Suppressor macrophage (primary cell): Measurements from ENCODE around the gene CENPM.

Experiments used
- DNase-seq, 4 experiments: peaks; one replicate each; pipeline ENCODE4 v3.0.0-alpha.2; 2020 to 2022

The CENPM gene

GRCh38 chr22:41932353-41932752 is 14.6 kb downstream of the CENPM start:
- no peak for DNase-seq

DNA sequence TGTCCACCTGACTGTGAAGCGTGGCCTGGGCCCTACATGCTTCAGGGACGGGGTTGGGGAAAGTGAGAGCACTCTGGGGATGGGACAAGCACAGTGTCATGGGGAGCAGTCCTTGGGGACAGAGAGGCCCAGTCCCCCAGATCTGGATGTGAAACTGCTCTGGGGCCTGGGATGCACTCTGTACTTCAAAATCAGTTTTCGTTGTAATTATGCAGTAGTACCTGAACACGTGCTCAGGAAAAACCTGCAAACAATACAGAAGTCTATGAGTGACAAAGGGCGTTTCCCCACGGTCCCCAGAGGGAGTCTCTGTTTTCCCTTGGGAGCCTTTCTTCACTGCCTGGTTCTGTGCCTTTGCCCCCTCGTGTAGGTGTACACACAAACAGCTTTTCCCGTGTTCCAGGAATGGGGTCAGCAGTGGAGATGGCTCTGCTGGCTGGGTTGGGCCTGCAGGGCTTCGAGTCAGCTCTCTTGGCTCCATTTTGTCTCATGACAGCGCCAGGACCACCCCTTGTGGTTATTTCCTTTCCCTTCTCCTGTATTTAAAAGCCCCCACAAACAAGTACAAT is 15.2 kb downstream of the CENPM start:
- no peak for DNase-seq

GRCh38 chr22:41929418-41929810 is 17.5 kb downstream of the CENPM start:
- no peak for DNase-seq

DNA sequence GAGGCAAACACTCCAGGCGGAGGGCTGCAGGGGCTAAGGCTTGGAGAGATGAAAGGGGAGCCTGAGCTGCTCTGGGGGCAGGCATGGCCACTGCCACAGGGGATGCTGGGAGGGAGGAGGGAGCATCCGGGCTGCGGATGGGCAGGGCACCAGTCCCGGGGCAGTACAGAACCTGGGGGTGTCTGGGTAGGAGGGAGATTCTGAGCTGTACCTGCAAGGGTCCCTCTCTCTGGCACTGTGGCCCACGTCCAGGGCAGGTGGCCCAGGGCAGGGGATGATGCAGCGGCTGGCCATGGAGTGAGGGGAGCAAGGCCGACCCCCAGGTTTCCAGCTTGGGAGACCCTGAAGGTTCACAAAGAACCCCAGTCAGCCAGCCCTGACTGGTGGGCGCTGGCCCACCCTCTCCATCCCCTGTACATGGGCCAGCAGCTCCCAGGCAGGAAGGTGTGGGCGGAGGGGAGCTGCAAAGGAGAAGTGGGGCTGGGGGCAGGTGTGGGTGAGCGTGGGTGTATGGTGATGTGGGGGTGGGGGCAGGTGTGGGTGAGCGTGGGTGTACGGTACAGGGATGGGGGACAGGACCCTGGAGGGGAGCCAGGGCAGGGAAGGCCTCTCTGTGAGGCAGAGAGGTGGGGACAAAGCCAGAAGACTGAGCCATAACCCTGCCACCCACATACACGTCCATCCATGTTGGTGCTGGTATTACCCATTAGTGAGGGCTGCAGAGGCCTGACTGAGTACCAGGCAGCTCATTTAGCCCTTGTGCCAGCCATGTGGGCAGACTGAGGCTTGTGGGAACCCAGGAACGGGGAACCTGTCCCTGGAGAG is 18.1 kb downstream of the CENPM start:
- DNase-seq: no peak

GRCh38 chr22:41927813-41928212 is 19.1 kb downstream of the CENPM start:
- DNase-seq: no peak

DNA sequence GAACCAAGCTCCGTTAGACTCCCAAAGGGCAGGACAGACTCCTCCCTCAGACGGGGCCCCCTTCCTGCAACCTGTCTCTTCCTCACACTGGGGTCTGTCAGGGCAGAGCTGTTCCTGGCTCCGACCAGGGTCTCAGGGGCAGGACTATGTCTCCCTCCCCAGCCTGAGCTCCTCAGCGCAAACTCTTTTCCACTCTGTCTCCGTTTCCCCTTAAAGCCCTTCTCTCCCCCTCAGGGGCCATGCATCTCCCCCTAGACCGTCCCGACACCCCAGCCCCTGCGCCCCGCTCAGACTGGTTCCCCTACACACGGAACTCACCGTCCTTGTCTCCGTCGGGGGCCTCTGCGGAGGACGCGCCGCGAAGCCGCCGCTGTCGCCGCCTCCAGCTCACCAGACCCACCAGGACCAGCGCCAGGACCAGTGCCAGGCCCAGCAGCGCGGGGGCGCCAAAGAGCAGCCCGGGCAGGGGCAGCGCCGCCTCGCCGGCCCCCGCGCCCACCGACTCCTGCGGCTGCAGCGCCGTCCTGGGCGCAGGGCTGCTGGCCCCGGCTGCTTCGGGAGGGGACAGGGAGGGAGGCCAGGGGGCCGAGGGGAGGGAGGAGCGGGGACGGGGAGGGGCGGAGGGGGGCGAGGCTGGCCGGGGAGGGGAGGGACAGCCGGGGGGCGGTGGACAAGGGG is 21.0 kb downstream of the CENPM start:
- DNase-seq: peak; percentile 67 to 83 (median 76)

GRCh38 chr22:41923595-41924276 is 23.2 kb downstream of the CENPM start:
- DNase-seq: no peak

GRCh38 chr22:41922940-41923594 is 23.9 kb downstream of the CENPM start:
- DNase-seq: no peak

DNA sequence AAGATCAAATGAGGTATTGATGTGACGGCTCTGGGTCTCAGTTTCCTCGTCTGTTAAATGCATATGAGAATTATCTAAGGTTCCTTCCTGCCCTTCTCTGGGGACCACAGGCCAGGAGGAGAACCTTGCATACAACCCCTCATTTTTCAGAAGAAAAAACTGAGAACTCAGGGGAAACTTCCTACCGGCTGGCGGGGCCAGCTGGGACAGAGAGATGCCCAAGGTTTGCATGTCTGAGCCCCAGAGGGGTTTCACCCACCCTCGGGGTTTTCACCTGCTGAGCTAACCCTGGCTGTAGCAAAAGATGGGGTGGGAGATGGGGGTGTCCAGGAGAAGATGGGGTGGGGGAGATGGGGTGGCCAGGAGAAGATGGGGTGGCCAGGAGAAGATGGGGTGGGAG is 24.6 kb downstream of the CENPM start:
- DNase-seq: no peak

- DNase-seq: peak in 1 of 4 experiments; percentile 23
Observed at GRCh38 chr22:41920271-41920976, 26.5 kb downstream of the CENPM start.

DNA sequence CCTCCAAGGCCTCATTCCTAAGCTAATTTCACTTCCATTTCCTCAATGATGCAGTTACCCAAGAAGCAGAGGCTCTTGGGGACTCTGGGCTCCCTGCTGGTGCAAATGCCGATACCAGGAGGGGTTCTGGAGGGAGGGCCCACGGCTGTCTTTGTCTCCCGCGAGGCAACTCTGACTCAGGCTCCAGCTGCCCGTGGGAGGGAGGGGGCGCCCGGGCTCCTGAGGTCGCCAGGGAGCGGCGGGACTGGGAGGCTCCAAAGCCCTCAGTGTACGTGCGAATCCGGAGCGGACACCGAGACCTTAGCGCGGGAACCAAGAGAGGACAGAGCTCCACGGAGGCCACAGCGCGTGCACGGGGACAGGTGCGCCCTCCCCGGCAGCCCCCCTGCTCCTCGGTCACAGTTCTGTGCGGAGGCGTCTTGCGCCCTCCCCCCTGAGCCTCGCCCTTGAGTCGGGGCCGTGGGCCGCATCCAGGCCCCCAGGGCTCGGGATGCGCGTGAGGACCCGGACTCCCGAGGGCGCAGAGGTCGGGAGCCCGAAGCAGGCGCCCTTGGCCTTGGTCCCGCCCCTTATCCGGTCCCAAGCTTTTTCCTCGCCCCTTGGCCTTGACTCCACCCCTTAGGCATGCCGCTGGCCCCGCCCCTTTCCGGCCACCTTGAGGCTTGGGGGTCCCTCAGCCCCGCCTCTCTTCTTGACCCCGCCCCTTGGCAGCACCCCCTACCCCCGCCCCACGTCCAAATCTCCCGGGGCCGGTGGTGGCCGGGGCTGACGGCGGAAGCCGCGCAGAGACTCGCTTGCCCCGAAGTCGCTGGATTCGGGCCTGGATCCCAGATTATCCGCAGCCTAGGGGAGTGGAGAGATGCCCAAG is 27.4 kb downstream of the CENPM start:
- DNase-seq: peak; percentile 79 to 91 (median 88)

DNA sequence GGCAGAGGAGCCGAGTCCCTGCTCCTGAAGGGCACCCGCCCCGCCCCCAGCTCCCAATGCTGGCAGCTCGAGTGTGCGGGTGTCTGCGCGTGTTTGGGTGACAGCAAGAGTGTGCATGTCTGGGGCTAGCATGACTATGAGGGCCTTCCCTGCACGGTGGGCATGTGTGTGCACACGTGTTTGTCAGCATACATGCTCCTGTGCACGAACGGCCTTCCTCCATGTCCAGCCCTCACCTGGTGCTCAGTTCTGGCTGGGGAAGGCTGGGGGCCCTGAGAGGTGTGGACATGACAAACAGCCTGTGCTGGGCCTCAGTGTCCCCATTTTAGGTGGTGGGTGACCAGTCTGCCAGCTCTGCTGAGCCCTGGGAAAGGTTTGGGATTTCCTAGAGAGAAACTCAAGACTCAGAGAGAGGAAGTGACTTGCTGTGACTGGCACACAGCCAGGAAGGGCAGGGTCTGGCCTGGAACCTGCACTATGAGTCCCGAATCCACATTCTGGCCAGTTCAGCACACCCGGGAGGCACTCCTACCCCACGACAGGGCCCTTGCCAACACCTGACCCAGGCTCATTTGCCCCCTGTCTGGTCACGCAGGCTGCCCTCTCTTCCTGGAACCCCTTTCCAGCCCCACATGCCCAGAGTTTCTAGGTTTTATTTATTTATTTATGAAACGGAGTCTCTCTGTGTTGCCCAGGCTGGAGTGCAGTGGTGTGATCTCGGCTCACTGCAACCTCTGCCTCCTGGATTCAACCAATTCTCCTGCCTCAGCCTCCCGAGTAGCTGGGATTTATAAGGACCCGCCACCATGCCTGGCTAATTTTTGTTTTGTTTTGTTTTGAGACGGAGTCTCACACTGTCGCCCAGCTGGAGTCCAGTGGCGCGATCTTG is 28.8 kb downstream of the CENPM start:
- peak; percentile 80 to 93 (median 90) for DNase-seq

DNA sequence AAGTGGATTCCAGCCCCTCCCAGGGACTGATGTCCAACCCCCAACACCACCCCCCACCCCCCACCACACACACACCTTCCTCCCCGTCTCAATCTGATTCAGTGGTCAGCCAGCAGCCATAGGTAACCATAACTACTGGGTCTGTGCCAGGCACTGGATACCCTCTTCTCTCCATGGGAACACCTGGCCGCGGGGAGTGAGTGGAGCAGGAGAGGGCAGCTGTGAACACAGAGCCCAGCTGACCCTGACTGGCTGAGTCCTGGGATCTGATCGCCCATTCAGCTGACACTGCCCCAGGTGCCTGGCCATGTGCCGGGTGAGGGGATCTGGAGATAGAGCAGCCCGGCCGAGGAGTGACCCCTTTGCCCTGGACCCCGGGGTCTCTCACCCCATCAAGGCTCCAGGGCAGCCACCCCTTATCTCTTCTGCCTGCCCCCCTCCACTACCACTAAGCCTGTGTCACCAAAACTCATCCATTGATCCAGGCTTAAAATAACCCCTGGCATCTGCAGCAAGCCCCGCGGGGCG is 29.5 kb downstream of the CENPM start:
- no peak for DNase-seq

- no peak for DNase-seq
Observed at GRCh38 chr22:41916745-41917358, 30.1 kb downstream of the CENPM start.

- no peak for DNase-seq
Observed at GRCh38 chr22:41915786-41916493, 31.0 kb downstream of the CENPM start.

- peak in 2 of 4 experiments; percentile 52 to 56 for DNase-seq
Observed at GRCh38 chr22:41915035-41915785, 31.7 kb downstream of the CENPM start, which contains the start of gene SHISA8. TSS of gene SHISA8 (minus strand) at chr22:41915074. CDS start at chr22:41914667, 407 bp downstream.

GRCh38 chr22:41914611-41915034 is 32.3 kb downstream of the CENPM start:
- DNase-seq: no peak
